GM18873 (cell line): ENCODE measurements around the gene DSC1.

ENCODE experiments used
- ATAC-seq: cut with Tn5 transposase; IDR thresholded peaks from one replicate; pipeline ENCODE4 v1.9.1; 2021; ENCODE audit warnings: mild to moderate bottlenecking, moderate library complexity, moderate number of reproducible peaks; ENCODE audit not compliant: unreplicated experiment, low FRiP score

Gene DSC1

GRCh38 chr18:31105733-31106132, 56.9 kb downstream of the DSC1 start:
- ATAC-seq: no peak

- ATAC-seq: no peak
These were observed 58.2 kb downstream of the DSC1 start for GRCh38 chr18:31104444-31104843.

GRCh38 chr18:31103423-31103822, 59.2 kb downstream of the DSC1 start:
- no peak for ATAC-seq

GRCh38 chr18:31102941-31103340, 59.7 kb downstream of the DSC1 start:
- ATAC-seq: no peak

- no peak for ATAC-seq
These were observed 60.5 kb downstream of the DSC1 start, which contains the start of gene DSC2 for GRCh38 chr18:31102025-31102684. TSS of gene DSC2 (minus strand) at chr18:31102421. CDS start at chr18:31101971, 450 bp downstream.

GRCh38 chr18:31101183-31102024, 61.3 kb downstream of the DSC1 start:
- no peak for ATAC-seq

- ATAC-seq: no peak
These were observed 62.0 kb downstream of the DSC1 start for GRCh38 chr18:31100436-31101182.

GRCh38 chr18:31099450-31100230, 63.0 kb downstream of the DSC1 start:
- no peak for ATAC-seq

- ATAC-seq: no peak
These were observed 63.8 kb downstream of the DSC1 start for GRCh38 chr18:31098878-31099277.

- ATAC-seq: no peak
These were observed 65.0 kb downstream of the DSC1 start for GRCh38 chr18:31097666-31098065.

- ATAC-seq: no peak
These were observed 68.8 kb downstream of the DSC1 start for GRCh38 chr18:31093880-31094279.

GRCh38 chr18:31093294-31093693, 69.4 kb downstream of the DSC1 start:
- ATAC-seq: no peak

- ATAC-seq: no peak
These were observed 71.3 kb downstream of the DSC1 start for GRCh38 chr18:31091350-31091749.

- ATAC-seq: no peak
These were observed 74.1 kb downstream of the DSC1 start for GRCh38 chr18:31088532-31088931.

GRCh38 chr18:31079973-31080372, 82.7 kb downstream of the DSC1 start:
- no peak for ATAC-seq
